ENCODE measurements around the gene XRCC3.

GRCh38 chr14:103699901-103700752, 15.1 kb downstream of the XRCC3 start:
- TF ChIP-seq CTCF (IDR thresholded peaks at IDR 0.05; ENCODE audit: low read length) (no peak), EZH2 (IDR thresholded peaks at IDR 0.05; ENCODE audit: borderline replicate concordance, low read length) (no peak)
